AG09319 (cell line): ENCODE measurements around the gene SPACA4.
"Not testable (repeated sequence)": the region's sequence is repeated elsewhere in the genome, so short reads cannot be mapped to it uniquely, and the experiment has no call there.

Experiments
- DNase-seq: peaks from one replicate; pipeline ENCODE4 v3.0.0-alpha.2; 2010; ENCODE audit warnings: low read depth; ENCODE audit errors: extremely low read depth
- TF ChIP-seq, protein P1 (sequence below): IDR thresholded peaks from 2 replicates; pipeline ENCODE4 v1.5.1; 2011; ENCODE audit warnings: low read depth, mild to moderate bottlenecking, inconsistent platforms, low read length, moderate library complexity

SPACA4 gene

GRCh38 chr19:48627865-48628314, 21.3 kb downstream of the SPACA4 start:
- TF ChIP-seq, protein P1, sequence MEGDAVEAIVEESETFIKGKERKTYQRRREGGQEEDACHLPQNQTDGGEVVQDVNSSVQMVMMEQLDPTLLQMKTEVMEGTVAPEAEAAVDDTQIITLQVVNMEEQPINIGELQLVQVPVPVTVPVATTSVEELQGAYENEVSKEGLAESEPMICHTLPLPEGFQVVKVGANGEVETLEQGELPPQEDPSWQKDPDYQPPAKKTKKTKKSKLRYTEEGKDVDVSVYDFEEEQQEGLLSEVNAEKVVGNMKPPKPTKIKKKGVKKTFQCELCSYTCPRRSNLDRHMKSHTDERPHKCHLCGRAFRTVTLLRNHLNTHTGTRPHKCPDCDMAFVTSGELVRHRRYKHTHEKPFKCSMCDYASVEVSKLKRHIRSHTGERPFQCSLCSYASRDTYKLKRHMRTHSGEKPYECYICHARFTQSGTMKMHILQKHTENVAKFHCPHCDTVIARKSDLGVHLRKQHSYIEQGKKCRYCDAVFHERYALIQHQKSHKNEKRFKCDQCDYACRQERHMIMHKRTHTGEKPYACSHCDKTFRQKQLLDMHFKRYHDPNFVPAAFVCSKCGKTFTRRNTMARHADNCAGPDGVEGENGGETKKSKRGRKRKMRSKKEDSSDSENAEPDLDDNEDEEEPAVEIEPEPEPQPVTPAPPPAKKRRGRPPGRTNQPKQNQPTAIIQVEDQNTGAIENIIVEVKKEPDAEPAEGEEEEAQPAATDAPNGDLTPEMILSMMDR: no peak

DNA sequence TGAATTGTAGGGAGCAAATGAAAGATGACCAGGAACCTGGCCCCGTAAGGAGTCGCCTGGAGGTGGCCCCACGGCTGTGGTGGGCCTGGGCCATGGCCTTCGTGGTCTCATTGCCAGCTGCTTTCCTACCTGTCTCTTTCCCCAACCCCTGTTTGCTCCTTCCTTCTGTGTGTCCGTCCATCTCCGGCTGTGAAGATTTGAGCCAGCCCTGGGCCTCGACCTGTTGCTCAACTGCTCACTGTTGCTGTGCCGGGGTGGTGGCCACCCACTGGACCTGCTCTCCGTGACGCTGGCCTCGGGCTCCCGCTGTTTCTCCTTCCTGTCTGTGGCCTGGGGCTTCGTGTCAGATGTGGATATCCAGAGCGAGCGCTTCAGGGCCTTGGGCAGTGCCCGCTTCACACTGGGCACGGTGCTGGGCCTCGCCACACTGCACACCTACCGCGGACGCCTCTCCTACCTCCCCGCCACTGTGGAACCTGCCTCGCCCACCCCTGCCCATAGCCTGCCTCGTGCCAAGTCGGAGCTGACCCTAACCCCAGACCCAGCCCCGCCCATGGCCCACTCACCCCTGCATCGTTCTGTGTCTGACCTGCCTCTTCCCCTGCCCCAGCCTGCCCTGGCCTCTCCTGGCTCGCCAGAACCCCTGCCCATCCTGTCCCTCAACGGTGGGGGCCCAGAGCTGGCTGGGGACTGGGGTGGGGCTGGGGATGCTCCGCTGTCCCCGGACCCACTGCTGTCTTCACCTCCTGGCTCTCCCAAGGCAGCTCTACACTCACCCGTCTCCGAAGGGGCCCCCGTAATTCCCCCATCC, 22.1 kb downstream of the SPACA4 start:
- no peak for DNase-seq

More at GRCh38 chr19:48627865-48628314, 21.3 kb downstream of the SPACA4 start:
- DNase-seq: no peak

DNA sequence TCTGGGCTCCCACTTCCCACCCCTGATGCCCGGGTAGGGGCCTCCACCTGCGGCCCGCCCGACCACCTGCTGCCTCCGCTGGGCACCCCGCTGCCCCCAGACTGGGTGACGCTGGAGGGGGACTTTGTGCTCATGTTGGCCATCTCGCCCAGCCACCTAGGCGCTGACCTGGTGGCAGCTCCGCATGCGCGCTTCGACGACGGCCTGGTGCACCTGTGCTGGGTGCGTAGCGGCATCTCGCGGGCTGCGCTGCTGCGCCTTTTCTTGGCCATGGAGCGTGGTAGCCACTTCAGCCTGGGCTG, 22.7 kb downstream of the SPACA4 start:
- no peak for DNase-seq
- TF ChIP-seq, protein P1: no peak

More for the DNA sequence above, 22.1 kb downstream of the SPACA4 start:
- TF ChIP-seq, protein P1: no peak

GRCh38 chr19:48629599-48630295, 23.2 kb downstream of the SPACA4 start:
- DNase-seq: no peak
- TF ChIP-seq, protein P1: no peak

- DNase-seq: no peak
- TF ChIP-seq, protein P1: no peak
Observed at GRCh38 chr19:48630296-48631063, 23.9 kb downstream of the SPACA4 start.

- TF ChIP-seq, protein P1: no peak
- no peak for DNase-seq
Observed at GRCh38 chr19:48631225-48631624, 24.7 kb downstream of the SPACA4 start.

GRCh38 chr19:48632286-48632685, 25.7 kb downstream of the SPACA4 start:
- not testable (repeated sequence) for DNase-seq
